GM18526 (cell line): Measurements from ENCODE around the gene PRKAR1B.

Experiments used
- POLR2A ChIP-seq: IDR thresholded peaks from 3 replicates; pipeline ENCODE4 v1.6.1; 2011; ENCODE audit not compliant: insufficient read length; ENCODE audit errors: extremely low read depth

Gene PRKAR1B

DNA sequence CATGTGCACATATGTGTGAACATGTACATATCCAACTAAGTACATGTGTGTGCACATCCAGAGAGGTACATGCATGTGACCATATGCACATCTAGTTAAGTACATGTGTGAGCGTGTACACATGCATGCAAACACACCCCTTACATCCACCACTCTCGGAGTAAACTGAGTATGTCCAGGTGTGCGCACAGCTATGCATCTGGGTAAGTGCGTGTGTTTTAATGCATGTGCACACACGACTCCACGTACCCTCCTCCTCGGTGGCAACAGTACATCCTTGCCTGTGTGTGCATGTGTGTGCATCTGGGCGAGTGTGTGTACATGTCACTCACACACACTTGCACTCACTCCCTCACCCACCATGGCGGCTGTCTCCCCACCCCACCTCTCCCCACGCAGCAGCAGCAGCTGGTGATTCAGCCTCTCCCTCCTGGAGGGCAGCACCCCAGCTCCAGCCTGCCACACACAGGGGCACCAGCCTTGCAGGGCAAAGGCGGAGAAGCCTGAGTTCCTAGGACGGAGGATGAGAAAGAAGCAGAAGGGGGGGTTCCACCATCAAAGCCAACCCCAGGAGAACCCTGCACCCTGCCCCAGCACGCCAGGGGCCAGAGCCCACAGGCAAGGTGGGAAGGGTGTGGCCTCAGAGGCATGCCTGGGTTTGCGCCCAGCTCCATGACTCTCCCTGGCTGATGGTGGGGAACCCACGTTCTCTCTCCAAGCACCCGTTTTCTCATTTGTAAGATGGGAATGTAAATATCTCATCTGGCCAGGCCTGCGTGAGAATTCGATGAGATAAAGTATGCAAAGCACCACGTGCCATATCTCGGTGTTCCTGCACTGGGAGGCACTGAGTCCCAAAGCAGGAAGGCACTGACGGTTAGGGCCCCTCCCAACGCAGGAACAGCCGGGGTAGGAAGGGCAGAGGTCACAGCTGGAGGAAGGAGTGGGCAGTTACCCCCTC is 28.3 kb downstream of the PRKAR1B start:
- TF ChIP-seq POLR2A: no peak

DNA sequence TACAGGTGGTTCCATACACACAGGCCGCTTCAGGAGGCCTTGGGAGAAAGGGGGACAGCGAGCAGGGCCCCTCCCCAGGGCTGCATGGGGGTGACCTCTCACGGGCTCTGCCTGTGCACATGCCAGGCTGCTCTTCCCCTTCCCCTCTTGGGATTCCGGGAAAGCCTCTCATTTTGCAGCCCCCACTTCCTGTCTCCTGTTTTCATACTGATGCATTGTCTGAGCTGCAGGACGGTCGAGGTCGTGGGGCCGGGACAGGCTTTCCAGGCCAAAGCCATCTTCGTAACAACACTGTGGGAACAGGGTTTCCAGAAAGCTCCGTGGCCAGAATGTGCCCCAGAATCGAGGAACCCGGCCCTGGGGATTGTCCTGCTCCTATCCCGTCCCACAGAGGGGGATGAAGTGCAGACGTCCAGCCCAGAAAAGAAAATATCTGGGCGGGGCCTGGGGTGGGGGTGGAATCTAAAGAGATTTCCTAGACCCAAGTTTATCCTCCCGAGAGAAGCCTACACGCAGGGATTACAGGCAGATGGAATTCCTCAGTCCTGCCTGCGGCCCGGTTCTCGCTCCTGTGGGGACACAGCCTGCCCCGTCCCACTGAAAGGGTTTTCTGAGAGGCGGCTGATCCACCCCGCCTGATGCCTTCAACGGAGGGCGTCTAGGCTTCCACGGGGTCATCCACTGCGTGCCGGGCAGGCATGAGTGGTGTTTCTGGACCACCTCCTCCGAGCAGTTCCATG is 30.1 kb downstream of the PRKAR1B start:
- no peak for TF ChIP-seq POLR2A

DNA sequence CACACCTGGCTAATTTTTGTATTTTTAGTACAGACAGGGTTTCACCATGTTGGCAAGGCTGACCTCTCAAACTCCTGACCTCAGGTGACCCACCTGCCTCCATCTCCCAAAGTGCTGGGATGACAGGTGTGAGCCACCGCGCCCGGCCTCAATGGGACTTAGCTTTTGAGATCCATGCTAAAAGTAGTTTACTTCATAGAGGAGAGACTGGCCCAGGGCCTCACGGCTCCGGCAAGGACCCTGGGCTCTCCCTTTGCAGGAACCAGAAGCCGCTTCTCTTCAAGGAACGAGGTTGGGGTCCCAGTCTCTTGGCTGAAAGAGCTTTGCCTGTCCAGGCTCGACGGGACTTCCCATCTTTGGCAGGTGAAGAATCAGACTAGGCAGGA is 30.7 kb downstream of the PRKAR1B start:
- no peak for TF ChIP-seq POLR2A

DNA sequence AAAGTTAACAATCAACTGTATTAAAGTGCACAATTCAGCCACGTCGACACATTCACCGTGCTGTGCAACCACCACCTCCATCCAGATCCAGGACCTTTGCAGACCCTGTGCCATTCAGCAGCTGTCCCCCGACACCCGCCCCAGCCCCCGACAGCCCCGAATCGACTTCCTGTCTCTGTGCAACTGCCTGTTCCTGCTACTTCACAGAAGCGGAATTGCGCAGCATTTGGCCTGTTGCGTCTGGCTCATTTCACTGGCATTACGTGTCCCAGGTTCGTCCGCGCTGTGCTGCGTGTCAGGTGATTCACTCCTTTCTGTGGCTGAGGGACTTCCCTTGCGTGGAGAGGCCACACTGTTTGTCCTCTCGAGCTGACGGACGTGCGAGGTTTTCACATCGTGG is 33.8 kb downstream of the PRKAR1B start:
- no peak for TF ChIP-seq POLR2A

DNA sequence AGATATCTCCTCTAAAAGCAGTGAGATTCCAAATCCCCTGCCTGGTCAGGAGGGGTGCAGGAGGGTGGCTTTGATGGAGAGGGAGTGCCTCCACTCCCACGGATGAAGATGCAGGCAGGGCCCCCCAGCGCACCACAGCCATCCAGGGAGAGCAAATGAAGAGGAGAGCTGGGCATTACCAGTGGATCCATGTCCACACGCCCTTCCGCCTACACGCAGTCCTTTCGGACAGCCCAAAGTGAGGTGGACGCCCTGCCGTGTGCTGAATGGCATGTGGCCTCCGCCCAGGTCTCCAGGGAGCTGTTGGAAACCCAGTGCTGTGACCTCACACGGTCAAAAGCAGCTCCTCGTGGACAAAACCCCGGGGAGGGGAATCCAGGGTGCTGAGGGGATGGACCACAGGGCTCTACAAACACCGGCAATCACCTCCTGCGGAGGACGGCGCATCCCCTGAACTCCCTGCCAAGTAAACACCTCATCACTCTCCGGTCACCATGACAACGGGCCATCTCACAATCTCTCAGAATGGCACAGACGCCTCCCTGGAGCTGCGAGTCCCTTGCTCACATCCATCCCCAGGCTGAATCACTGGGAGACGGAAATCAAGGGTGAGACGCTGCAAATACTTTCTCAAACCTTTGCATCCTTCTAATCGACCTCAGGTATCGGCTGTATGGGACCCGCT is 35.6 kb downstream of the PRKAR1B start:
- TF ChIP-seq POLR2A: no peak

DNA sequence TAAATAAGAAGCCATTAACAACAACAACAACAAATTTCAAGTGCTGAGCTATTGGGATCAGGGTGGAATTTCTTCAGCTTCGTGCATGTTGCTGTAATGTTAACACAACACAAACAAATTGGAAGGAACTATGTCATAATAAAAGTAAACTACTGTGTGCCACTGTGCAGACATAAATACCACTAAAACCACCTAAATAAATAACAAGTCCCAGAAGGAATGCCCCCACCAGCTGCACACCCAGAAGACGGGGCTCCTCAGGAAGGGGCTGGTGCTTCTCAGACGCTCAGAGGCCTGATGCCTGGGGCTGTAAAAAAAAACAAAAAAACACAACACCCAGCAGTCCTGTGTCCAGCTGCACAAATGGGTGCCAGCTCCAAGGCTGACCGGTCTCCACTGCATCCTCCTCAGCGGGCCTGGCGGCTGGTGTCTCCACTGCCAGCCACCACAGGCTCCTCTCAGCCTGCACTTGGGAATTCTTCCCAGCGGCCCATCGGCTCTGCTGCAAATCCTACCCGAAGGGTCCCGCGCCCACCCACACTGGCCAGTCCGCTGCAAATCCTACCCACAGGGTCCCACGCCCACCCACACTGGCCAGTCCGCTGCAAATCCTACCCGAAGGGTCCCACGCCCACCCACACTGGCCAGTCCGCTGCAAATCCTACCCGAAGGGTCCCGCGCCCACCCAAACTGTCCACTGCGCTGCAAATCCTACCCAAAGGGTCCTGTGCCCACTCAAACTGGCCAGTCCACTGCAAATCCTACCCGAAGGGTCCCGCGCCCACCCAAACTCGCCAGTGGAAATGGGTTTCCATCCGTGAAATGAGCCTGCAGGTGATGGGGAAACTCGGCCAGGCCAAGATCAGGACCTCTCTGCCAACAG is 36.4 kb downstream of the PRKAR1B start:
- no peak for TF ChIP-seq POLR2A

DNA sequence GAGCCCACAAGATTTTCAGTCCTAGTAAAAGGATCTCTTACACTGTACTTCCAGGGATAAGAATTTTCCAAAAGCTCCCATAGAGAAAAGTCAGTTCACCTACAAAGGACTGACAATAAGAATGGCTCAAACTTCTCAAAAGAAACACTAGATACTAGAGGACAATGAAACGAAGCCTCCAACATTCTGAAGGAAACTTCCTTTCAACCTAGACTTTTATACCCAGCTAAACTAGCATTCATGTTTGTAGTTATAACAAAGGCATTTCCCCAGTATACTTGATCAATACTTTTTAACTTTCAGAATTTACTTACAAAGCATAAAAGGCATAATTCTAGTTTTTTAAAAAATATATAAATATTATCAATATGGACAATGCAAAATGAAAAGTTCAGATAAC is 41.5 kb downstream of the PRKAR1B start:
- no peak for TF ChIP-seq POLR2A

DNA sequence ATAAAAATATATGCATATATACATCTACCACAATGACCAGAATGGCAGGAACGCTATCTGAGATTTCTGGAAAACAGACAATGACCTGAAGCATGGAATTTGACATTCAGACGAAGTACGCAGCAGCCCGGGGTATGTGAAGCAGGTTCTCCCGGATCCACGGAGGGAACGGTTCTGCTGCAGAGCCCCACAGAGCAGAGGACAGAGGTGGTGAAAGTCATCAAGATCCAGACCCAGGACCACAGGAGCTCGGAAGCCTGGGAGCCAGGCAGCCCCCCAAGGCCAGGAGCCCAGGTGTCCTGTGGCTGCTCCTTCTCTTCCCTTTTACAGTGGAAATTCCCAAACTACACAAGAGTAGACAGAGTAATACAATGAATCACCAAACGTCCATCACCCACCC is 42.7 kb downstream of the PRKAR1B start:
- no peak for TF ChIP-seq POLR2A

DNA sequence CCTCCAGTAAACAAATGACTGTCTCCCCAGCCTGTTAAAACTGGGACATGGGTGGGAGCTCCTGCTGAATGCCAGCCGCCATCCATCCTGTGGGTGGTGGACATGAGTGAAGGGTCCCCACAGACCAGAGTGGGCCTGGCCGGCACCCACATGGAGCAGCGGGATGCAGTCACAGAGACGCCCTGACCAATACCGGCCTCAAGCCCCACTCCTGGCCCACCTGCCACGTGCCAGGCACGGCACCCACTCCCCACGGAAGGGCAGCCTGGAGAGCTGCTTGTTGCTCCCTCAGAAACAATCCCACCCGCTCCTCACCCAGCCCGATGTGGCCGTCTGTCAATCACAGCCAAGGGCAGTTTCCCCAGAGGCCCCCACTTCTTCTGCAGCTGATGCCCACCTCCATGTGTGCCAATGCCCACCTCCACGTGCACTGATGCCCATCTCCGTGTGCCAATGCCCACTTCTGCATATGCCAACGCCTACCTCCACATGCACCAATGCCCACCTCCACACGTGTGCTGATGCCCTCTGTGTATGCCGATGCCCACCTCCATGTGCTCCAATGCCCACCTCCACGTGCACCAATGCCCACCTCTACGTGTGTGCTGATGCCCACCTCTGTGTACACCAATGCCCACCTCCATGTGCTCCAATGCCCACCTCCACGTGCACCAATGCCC is 43.4 kb downstream of the PRKAR1B start:
- TF ChIP-seq POLR2A: no peak

DNA sequence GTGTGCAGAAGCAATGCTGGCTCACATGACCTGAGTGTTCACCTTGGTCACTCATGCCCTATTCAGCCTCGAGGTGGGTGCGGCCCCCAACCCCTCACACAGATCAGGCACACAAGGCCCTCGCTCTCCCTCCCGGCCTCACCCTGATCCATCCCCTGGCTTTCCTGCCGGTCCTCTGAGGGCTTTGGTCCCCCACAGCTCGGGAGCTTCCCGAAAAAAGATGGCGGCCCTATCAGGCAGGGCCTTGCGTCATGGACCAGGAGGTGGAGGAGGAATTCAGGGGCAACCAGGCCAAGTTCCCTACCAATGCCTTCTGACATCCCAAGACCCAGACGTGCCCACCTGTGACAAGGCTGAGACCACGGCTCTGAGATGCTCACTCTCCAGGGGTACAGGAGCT is 44.3 kb downstream of the PRKAR1B start:
- no peak for TF ChIP-seq POLR2A

DNA sequence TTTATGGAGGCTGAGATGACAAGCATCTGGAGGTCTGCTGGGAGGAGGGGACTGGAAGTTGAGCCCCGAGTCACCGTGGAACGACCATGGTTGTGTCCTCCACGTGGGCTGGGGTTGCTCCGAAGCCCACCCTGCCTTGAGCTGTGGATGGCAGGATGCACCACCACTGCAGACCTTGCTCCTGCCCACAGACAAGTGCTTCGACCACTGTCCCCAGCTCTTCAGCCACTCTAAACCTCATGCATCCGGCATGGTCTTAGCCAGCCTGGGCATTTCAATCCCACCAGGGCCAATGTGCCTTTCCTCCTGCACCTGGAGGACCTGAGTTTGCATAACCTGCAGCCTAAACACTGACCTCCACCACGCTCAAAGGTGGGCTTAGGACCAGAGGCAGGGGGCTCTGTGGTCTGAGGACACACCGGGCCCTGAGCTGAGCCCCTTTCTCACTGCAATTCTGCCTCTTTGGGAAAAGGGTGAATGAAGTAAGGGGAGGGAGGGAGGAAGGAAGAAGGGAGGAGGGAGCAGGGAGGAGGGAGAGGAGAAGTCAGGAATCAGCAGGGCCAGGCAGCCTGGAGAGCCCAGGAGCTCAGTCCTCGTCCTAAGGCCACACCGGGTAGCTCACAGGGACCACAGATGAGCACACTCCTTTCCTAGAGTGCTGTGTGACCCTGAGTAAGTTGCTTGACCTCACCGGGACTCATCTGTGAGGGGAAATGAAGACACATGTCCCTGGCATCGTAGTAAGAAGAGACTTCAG is 45.4 kb downstream of the PRKAR1B start:
- no peak for TF ChIP-seq POLR2A

DNA sequence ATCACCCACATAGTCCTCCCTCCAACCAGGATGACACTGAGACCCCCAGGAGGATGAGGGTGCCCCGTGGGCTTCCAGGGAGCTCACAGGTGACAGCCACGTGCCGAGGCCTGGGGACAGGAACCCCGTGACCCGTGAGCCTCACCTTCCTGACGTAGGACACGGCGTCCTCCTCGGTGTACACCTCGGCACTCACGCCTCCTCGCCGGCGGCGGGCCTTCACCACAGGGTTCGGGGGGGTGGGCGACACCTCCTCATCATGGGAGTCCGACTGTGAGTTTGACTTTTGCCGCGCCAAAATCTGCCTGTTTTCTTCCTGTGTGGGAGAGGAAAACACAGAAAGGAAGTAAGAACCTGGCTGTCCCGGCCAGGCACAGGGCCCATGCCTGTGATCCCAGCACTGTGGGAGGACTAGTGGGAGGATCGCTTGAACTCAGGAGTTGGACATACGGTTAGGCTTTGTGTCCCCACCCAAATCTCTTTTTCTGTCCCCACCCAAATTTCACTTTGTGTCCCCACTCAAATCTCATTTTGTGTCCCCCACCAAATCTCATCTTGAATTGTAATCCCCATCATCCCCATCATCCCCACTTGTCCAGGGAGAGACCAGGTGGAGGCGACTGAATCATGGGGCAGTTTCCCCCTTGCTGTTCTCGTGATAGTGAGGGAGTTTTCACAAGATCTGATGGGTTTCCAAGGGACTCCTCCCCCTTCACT is 46.5 kb downstream of the PRKAR1B start:
- TF ChIP-seq POLR2A: no peak

DNA sequence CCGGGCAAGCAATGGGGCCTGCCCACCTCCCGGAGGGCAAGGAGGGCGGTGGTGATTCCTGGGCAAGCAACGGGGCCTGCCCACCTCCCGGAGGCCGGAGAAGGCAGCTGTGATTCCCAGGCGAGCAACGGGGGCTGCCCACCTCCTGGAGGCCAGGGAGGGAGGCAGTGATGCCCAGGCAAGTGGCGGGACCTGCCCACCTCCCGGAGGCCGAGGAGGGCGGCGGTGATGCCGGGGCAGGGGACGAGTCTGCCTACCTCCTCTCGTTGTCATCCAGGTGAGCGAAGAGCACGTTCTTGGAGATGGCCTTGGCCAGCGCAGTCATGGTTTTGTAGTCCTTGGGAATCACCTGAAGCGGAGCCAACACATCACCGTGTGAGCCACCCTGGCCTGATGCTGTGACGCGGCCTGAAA is 50.1 kb downstream of the PRKAR1B start:
- no peak for TF ChIP-seq POLR2A
